Measurements from ENCODE around the gene SPATA1. TPM values are rescaled to one million over a fixed set of nuclear protein-coding genes. Genes with fewer than 3 reads are reported as not detected.

Gene SPATA1
- 0.43 and 0.88 TPM in 2 replicates for total RNA-seq

GRCh38 chr1:84506002-84506728, at the start of gene SPATA1, which contains the start of gene GNG5:
SPATA1 (plus strand) TSS chr1:84506386; CDS start chr1:84516360, 9,974 bp downstream.
GNG5 (minus strand) TSS chr1:84506581; CDS start chr1:84506091, 490 bp downstream.

GRCh38 chr1:84478876-84479868, 27.0 kb upstream of the SPATA1 start, which contains the start of gene RPF1:
RPF1 (plus strand) TSS chr1:84479266; CDS start chr1:84479282, 16 bp downstream.

DNA sequence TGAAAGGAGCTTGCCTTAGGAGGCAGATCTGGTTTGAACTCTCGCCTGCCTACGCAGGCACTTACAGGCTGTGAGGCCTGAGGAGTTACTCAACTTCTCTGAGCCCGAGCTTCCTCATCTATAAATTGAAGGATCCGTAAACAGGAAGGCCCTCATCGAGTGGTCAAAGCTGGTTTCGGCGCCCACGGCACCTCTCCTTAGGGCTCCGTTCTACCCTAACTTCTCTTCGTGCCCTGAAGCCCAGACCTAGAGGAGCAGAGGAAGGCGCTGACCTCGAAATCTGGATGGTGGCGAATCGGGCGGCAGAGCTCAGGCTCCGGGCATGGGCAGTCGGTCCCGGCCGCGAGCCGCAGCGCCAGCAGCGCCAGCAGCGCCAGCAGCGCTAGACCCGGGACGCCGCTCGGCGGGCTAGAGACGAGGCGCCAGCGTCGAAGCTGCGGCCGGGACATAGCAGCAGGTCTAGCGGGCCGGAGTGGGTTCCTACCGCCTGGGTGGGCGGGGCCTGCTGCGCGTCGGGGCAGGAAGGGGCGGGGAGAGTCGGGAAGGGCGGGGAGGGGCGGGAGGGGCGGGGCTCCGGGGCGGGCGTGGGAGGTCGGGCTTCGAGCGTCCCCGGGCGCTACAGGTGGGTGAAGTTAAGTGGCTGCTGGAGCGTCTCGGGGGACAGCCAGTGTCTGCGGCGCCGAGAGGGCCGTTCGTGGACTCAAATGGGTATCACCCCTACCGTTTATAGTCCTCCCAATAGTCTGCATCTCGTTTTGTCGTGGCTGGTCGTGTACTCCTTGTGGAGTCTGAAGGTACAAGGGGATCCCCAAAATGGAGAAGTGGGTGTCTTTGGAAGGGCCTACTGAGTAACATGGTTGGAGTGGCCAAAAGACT, 68.0 kb downstream of the SPATA1 start, which contains the start of gene CTBS:
Gene CTBS (minus strand): TSS at position 474 of the 876 bp plus-strand sequence. CDS start 25 bp downstream, at position 449.

Other genes with a start within 250 kb of the SPATA1 start
- 0.14 TPM in 1 of 2 replicates, not detected in the other for gene SAMD13, start 204.7 kb upstream of the SPATA1 start, total RNA-seq
- gene DNASE2B, start 107.9 kb upstream of the SPATA1 start, total RNA-seq, result not detected in 2 replicates
- gene RPF1, start 27.1 kb upstream of the SPATA1 start, total RNA-seq, result 26.5 and 39.8 TPM in 2 replicates
- gene GNG5, start 195 bp downstream of the SPATA1 start, total RNA-seq, result 36.1 and 36.8 TPM in 2 replicates
- 12.2 and 15.3 TPM in 2 replicates for gene CTBS, start 68.1 kb downstream of the SPATA1 start, total RNA-seq
- gene SSX2IP, start 184.1 kb downstream of the SPATA1 start, total RNA-seq, result 6.6 and 21.6 TPM in 2 replicates